ENCODE results near the gene SUPT7L.
A peak's percentile ranks its signal among the peaks of the same experiment; 100 is the strongest.

SUPT7L gene

GRCh38 chr2:27667446-27667845 is 4.0 kb upstream of the SUPT7L start:
- DNase-seq (ENCODE audit: low spot score), result no peak
- TF ChIP-seq CTCF (IDR thresholded peaks at IDR 0.05; ENCODE audit: extremely low read depth, missing control alignments), result no peak

- TF ChIP-seq CTCF (IDR thresholded peaks at IDR 0.05; ENCODE audit: extremely low read depth, missing control alignments), result no peak
- no peak for DNase-seq (ENCODE audit: low spot score)
Observed at GRCh38 chr2:27664622-27665363, 1.4 kb upstream of the SUPT7L start.

- DNase-seq (ENCODE audit: low spot score), result peak; percentile 5
- no peak for TF ChIP-seq CTCF (IDR thresholded peaks at IDR 0.05; ENCODE audit: extremely low read depth, missing control alignments)
Observed at GRCh38 chr2:27664154-27664574, 750 bp upstream of the SUPT7L start.

GRCh38 chr2:27661371-27661770 is 2.0 kb downstream of the SUPT7L start:
- no peak for TF ChIP-seq CTCF (IDR thresholded peaks at IDR 0.05; ENCODE audit: extremely low read depth, missing control alignments)

GRCh38 chr2:27655155-27655951 is 8.1 kb downstream of the SUPT7L start:
- TF ChIP-seq CTCF (IDR thresholded peaks at IDR 0.05; ENCODE audit: extremely low read depth, missing control alignments), result no peak
- DNase-seq (ENCODE audit: low spot score), result no peak

More at GRCh38 chr2:27661371-27661770, 2.0 kb downstream of the SUPT7L start:
- no peak for DNase-seq (ENCODE audit: low spot score)

- DNase-seq (ENCODE audit: low spot score), result no peak
- TF ChIP-seq CTCF (IDR thresholded peaks at IDR 0.05; ENCODE audit: extremely low read depth, missing control alignments), result no peak
Observed at GRCh38 chr2:27653397-27653796, 10.0 kb downstream of the SUPT7L start.

- TF ChIP-seq CTCF (IDR thresholded peaks at IDR 0.05; ENCODE audit: extremely low read depth, missing control alignments), result no peak
- DNase-seq (ENCODE audit: low spot score), result no peak
Observed at GRCh38 chr2:27652790-27653189, 10.6 kb downstream of the SUPT7L start.

All from GM20000 (cell line).